ENCODE data around the gene CARF. TPM values are rescaled to one million over a fixed set of nuclear protein-coding genes. Genes with fewer than 3 reads are reported as not detected.

Gene CARF
- total and polyA plus RNA-seq, 5 donors from 2014 or later: 4.1 to 12.3 (median 8.8) TPM

DNA sequence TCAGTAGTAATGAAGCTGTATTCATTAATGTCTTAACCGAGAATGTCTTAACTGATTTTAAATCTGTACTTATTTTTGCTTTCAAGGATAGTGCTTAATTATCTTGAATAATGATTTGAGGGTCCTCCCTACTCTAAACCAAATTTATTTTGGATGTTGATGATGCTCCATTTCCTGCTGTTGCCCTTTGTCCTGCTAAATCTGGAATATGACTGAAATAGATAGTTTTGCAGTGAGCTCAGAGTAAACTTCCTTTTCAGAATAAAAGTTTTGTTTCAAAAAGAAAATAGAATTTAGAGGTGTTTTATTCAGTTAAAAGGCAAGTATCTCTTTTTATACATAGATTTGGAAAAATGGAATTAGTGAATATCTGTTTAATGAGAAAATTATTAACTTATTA, 110.7 kb downstream of the CARF start:
- no peaks in the 10 kb centered on the region for H3K27me3 Mint-ChIP-seq
- Histone ChIP-seq H3K4me1 (ENCODE audit: control insufficient read depth, insufficient read depth, low read length, poor library complexity, severe bottlenecking) (peaks cover 10% of the 10 kb centered on the region), H3K9me3 (ENCODE audit: control insufficient read depth in 2 of 2, low read length in 2 of 2) (no peaks in the 10 kb centered on the region), H3K36me3 (ENCODE audit: control insufficient read depth, insufficient read depth, low read length) (no peaks in the 10 kb centered on the region), H3K27ac (ENCODE audit: insufficient read depth, low read length, poor library complexity, severe bottlenecking) (no peak overlapping the region), H3K27me3 (ENCODE audit: control insufficient read depth, insufficient read depth, low read length) (no peaks in the 10 kb centered on the region), H3K4me3 (ENCODE audit: low read depth, low read length) (no peak overlapping the region)
- DNase-seq (no peak), ATAC-seq (ENCODE audit: low read depth in 2 of 2) (no peak)
- H3K9me3 Mint-ChIP-seq: no peaks in the 10 kb centered on the region
- no peak overlapping the region for H3K4me3 Mint-ChIP-seq
- H3K36me3 Mint-ChIP-seq: no peaks in the 10 kb centered on the region
- peaks cover 16 to 31% (median 20%) of the 10 kb centered on the region in 4 donors for H3K4me1 Mint-ChIP-seq
- H3K27ac Mint-ChIP-seq: no peak overlapping the region

- Mint-ChIP-seq H3K4me3 (no peak overlapping the region), H3K36me3 (no peaks in the 10 kb centered on the region), H3K9me3 (no peaks in the 10 kb centered on the region), H3K27me3 (no peaks in the 10 kb centered on the region), H3K27ac (peak overlapping the region in 1 of 3 donors; percentile 9), H3K4me1 (peaks cover 0 to 13% (median 3%) of the 10 kb centered on the region in 4 donors)
- Histone ChIP-seq H3K4me3 (ENCODE audit: low read depth, low read length) (no peak overlapping the region), H3K27ac (ENCODE audit: insufficient read depth, low read length, poor library complexity, severe bottlenecking) (no peak overlapping the region), H3K27me3 (ENCODE audit: control insufficient read depth, insufficient read depth, low read length) (no peaks in the 10 kb centered on the region), H3K4me1 (ENCODE audit: control insufficient read depth, insufficient read depth, low read length, poor library complexity, severe bottlenecking) (no peaks in the 10 kb centered on the region), H3K36me3 (ENCODE audit: control insufficient read depth, insufficient read depth, low read length) (no peaks in the 10 kb centered on the region), H3K9me3 (ENCODE audit: control insufficient read depth in 2 of 2, low read length in 2 of 2) (no peaks in the 10 kb centered on the region)
- no peak for DNase-seq
- ATAC-seq (ENCODE audit: low read depth in 2 of 2): no peak
Observed at GRCh38 chr2:203025592-203025991, 113.5 kb downstream of the CARF start.

- H3K4me1 ChIP-seq (ENCODE audit: control insufficient read depth, insufficient read depth, low read length, poor library complexity, severe bottlenecking): no peaks in the 10 kb centered on the region
- Mint-ChIP-seq H3K9me3 (peaks cover 0 to 4% (median 0%) of the 10 kb centered on the region in 7 donors), H3K4me1 (peaks cover 2 to 21% (median 8%) of the 10 kb centered on the region in 4 donors), H3K4me3 (no peak overlapping the region), H3K27me3 (no peaks in the 10 kb centered on the region), H3K36me3 (peaks cover 4% of the 10 kb centered on the region), H3K27ac (no peak overlapping the region)
- ATAC-seq (ENCODE audit: low read depth in 2 of 2): no peak
- no peak overlapping the region for H3K27ac ChIP-seq (ENCODE audit: insufficient read depth, low read length, poor library complexity, severe bottlenecking)
- no peaks in the 10 kb centered on the region for H3K27me3 ChIP-seq (ENCODE audit: control insufficient read depth, insufficient read depth, low read length)
- no peak overlapping the region for H3K4me3 ChIP-seq (ENCODE audit: low read depth, low read length)
- no peaks in the 10 kb centered on the region for H3K36me3 ChIP-seq (ENCODE audit: control insufficient read depth, insufficient read depth, low read length)
- no peak for DNase-seq
- no peaks in the 10 kb centered on the region for H3K9me3 ChIP-seq (ENCODE audit: control insufficient read depth in 2 of 2, low read length in 2 of 2)
Observed at GRCh38 chr2:203030545-203030944, 118.5 kb downstream of the CARF start.

DNA sequence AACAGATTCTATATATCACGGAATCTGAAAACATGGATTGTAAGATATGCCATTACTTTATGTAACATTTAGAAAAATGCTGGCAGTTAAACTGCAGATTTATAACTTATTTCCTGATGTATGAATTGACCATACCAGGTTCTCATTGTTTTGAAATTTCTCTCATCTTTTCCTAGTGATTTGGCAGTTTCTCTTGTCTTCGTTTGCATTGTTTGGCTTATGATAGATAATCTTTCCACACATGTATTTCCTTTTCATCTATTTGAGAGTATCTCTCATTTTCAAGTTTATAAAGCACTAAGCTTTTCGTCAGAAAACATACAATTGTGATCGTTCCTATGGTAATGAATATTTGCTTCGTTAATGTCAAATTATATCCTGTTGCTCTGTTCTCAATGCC, 118.9 kb downstream of the CARF start:
- H3K27me3 Mint-ChIP-seq: no peaks in the 10 kb centered on the region
- no peaks in the 10 kb centered on the region for H3K36me3 ChIP-seq (ENCODE audit: control insufficient read depth, insufficient read depth, low read length)
- no peaks in the 10 kb centered on the region for H3K27me3 ChIP-seq (ENCODE audit: control insufficient read depth, insufficient read depth, low read length)
- H3K9me3 Mint-ChIP-seq: peaks cover 0 to 4% (median 0%) of the 10 kb centered on the region in 7 donors
- no peak overlapping the region for H3K4me3 ChIP-seq (ENCODE audit: low read depth, low read length)
- no peak overlapping the region for H3K27ac ChIP-seq (ENCODE audit: insufficient read depth, low read length, poor library complexity, severe bottlenecking)
- no peak for DNase-seq
- no peak overlapping the region for H3K27ac Mint-ChIP-seq
- H3K9me3 ChIP-seq (ENCODE audit: control insufficient read depth in 2 of 2, low read length in 2 of 2): no peaks in the 10 kb centered on the region
- peaks cover 4% of the 10 kb centered on the region for H3K36me3 Mint-ChIP-seq
- no peak for ATAC-seq (ENCODE audit: low read depth in 2 of 2)
- no peaks in the 10 kb centered on the region for H3K4me1 ChIP-seq (ENCODE audit: control insufficient read depth, insufficient read depth, low read length, poor library complexity, severe bottlenecking)
- H3K4me3 Mint-ChIP-seq: no peak overlapping the region
- peaks cover 2 to 21% (median 8%) of the 10 kb centered on the region in 4 donors for H3K4me1 Mint-ChIP-seq

GRCh38 chr2:203033395-203033794, 121.3 kb downstream of the CARF start:
- Mint-ChIP-seq H3K27ac (no peak overlapping the region), H3K9me3 (peaks cover 0 to 4% (median 0%) of the 10 kb centered on the region in 7 donors), H3K27me3 (no peaks in the 10 kb centered on the region), H3K4me1 (peaks cover 2 to 21% (median 9%) of the 10 kb centered on the region in 4 donors), H3K36me3 (peaks cover 4% of the 10 kb centered on the region), H3K4me3 (no peak overlapping the region)
- Histone ChIP-seq H3K27ac (ENCODE audit: insufficient read depth, low read length, poor library complexity, severe bottlenecking) (no peak overlapping the region), H3K36me3 (ENCODE audit: control insufficient read depth, insufficient read depth, low read length) (no peaks in the 10 kb centered on the region), H3K4me3 (ENCODE audit: low read depth, low read length) (no peak overlapping the region), H3K4me1 (ENCODE audit: control insufficient read depth, insufficient read depth, low read length, poor library complexity, severe bottlenecking) (no peaks in the 10 kb centered on the region), H3K9me3 (ENCODE audit: control insufficient read depth in 2 of 2, low read length in 2 of 2) (no peaks in the 10 kb centered on the region), H3K27me3 (ENCODE audit: control insufficient read depth, insufficient read depth, low read length) (no peaks in the 10 kb centered on the region)
- DNase-seq (peak in 1 of 3 donors; percentile 26), ATAC-seq (ENCODE audit: low read depth in 2 of 2) (no peak)

DNA sequence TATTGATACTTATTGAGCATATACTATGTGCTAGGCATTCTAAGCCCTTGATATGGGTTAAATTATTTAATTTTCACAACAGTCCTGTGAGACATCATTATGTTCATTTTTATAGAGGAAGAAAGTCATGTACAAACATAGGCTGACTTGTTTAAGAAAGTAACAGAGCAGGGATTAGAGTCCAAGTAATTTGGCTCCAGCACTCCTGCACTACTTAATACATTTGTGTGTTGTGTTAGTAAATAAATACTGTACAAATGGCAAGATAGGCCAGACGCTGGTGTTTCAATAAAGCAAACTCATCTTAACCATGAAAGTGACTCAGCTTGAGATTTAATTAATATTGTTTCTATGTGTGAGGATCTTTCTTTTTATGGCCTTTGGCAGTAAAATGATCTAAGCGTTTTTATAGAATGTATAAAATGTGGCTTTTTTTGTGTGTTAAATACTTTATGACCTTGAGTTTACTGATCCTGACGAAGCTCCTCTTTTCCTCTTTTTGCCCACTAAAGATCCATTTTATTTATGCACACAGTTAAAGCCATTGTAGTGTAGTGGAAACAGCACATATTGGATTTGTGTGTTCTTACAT, 123.9 kb downstream of the CARF start:
- no peaks in the 10 kb centered on the region for H3K27me3 Mint-ChIP-seq
- H3K4me1 ChIP-seq (ENCODE audit: control insufficient read depth, insufficient read depth, low read length, poor library complexity, severe bottlenecking): no peaks in the 10 kb centered on the region
- no peak overlapping the region for H3K4me3 ChIP-seq (ENCODE audit: low read depth, low read length)
- H3K4me1 Mint-ChIP-seq: peaks cover 2 to 21% (median 8%) of the 10 kb centered on the region in 4 donors
- ATAC-seq (ENCODE audit: low read depth in 2 of 2) (no peak), DNase-seq (no peak)
- H3K27me3 ChIP-seq (ENCODE audit: control insufficient read depth, insufficient read depth, low read length): no peaks in the 10 kb centered on the region
- no peaks in the 10 kb centered on the region for H3K36me3 ChIP-seq (ENCODE audit: control insufficient read depth, insufficient read depth, low read length)
- H3K9me3 Mint-ChIP-seq: peaks cover 0 to 4% (median 0%) of the 10 kb centered on the region in 7 donors
- H3K9me3 ChIP-seq (ENCODE audit: control insufficient read depth in 2 of 2, low read length in 2 of 2): no peaks in the 10 kb centered on the region
- H3K27ac ChIP-seq (ENCODE audit: insufficient read depth, low read length, poor library complexity, severe bottlenecking): no peak overlapping the region
- no peak overlapping the region for H3K27ac Mint-ChIP-seq
- H3K4me3 Mint-ChIP-seq: no peak overlapping the region
- peaks cover 12% of the 10 kb centered on the region for H3K36me3 Mint-ChIP-seq

Other genes starting within 250 kb of the CARF start
- 0.91 TPM for gene ICA1L, start 40.5 kb upstream of the CARF start, total RNA-seq
- gene ICA1L, start 40.5 kb upstream of the CARF start, polyA plus RNA-seq: 1 to 10 TPM in 2 of 4 donors, under 1 TPM in 2; 0.74 to 1.9 (median 1.2) TPM
- 8.3 TPM for gene WDR12, start 602 bp upstream of the CARF start, total RNA-seq
- gene WDR12, start 602 bp upstream of the CARF start, polyA plus RNA-seq: 10 to 100 TPM; 12.2 to 15.6 (median 13.3) TPM
- 18.3 TPM for gene NBEAL1, start 102.6 kb downstream of the CARF start, total RNA-seq
- gene NBEAL1, start 102.6 kb downstream of the CARF start, polyA plus RNA-seq: 1 to 10 TPM; 6.0 to 7.8 (median 6.4) TPM